ENCODE measurements around the gene TENT5C.

Gene TENT5C

DNA sequence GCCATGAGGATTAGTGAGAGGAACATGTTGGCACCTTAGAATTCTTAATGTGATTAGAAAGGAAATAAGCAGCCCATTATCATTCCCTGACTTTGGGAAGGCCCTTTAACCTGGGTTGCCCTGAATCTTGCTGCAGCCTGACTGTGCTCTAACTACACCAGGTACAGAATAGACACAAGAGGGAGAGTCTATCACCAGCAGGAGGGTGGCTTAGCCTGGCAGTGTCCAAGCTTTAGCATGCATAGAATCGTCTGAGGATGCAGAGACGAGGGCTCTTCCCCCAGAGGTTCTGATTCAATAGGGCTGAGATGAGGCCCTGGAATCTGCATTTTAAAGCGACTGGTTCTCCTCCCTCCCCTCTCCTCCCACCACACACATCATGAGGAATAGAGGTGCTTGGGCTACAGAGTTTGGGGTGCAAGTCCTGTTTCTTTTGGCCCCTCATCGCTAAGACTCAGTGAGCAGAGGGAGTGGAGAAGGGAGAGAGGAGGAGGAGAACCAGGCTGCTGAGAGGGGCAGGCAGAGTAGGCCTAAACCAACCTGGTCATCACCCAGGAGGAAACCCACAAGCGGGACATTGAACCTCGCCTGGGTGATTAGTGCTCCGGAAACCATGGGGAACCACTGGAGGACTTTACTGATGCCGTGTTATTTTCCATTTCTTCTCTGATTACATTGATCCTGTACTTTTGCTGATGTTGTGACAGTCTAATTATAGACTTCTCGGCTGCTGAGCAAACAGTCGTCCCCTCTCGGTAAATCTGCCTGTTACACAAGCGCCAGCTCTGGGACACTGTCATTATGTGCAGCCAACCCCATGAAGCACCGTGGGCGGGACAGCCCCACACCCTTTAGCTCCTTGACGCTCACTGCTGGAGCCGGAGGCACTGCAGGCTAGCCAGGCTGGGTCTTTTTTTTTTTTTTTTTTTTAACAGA lies 6.3 kb upstream of the TENT5C start:
- H3K36me3 ChIP-seq (ENCODE audit: insufficient read depth), result no peaks in the 10 kb centered on the region
- TF ChIP-seq, protein P1, sequence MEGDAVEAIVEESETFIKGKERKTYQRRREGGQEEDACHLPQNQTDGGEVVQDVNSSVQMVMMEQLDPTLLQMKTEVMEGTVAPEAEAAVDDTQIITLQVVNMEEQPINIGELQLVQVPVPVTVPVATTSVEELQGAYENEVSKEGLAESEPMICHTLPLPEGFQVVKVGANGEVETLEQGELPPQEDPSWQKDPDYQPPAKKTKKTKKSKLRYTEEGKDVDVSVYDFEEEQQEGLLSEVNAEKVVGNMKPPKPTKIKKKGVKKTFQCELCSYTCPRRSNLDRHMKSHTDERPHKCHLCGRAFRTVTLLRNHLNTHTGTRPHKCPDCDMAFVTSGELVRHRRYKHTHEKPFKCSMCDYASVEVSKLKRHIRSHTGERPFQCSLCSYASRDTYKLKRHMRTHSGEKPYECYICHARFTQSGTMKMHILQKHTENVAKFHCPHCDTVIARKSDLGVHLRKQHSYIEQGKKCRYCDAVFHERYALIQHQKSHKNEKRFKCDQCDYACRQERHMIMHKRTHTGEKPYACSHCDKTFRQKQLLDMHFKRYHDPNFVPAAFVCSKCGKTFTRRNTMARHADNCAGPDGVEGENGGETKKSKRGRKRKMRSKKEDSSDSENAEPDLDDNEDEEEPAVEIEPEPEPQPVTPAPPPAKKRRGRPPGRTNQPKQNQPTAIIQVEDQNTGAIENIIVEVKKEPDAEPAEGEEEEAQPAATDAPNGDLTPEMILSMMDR (conservative IDR thresholded peaks at IDR 0.05; ENCODE audit: low read depth, low read length), result no peak
- H3K4me3 ChIP-seq (IDR thresholded peaks at IDR 0.05; ENCODE audit: insufficient read depth, low read depth, low read length), result no peak overlapping the region
- H3K4me2 ChIP-seq, result no peak overlapping the region
- H3K9ac ChIP-seq, result no peak overlapping the region
- no peak overlapping the region for H3K27ac ChIP-seq
- no peaks in the 10 kb centered on the region for H3K79me2 ChIP-seq (ENCODE audit: insufficient read depth, low read depth)
- no peaks in the 10 kb centered on the region for H4K20me1 ChIP-seq (ENCODE audit: insufficient read depth)
- no peak overlapping the region for H2AFZ ChIP-seq (ENCODE audit: low read depth)
- H3K4me1 ChIP-seq (ENCODE audit: low read depth, poor library complexity, severe bottlenecking), result no peaks in the 10 kb centered on the region
- H3K27me3 ChIP-seq (ENCODE audit: insufficient read depth, low read depth), result no peaks in the 10 kb centered on the region

DNA sequence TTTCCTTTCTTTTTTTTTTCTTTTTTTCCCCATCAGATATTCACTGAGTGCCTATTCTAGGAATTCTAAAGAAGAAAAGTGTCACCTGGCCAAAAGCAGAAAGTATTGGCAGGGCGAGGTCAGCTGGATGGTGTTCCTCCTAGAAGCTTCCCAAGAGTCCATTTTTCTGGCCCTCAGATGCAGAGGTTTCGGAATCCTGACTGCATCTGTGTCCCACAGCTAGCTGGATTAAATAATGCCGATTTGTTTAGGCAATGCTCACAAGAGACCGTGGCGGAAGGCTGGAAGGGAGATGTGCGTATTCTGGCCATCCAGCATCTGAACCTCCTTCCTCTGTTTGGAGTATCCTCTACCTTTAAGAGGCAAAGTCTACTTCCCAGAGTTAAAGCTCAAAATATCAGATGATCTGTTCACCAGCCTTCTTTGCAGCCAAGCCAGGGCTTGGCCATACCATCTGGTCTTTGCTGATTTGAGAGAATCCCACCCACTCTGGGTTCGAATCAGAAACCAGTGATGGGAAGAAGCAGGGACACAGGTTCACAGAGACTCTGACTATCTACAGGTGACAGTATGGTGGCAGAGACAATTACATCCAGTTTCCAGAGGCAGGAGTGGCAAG lies 5.4 kb upstream of the TENT5C start:
- Histone ChIP-seq H3K9ac (no peak overlapping the region), H3K27me3 (ENCODE audit: insufficient read depth, low read depth) (no peaks in the 10 kb centered on the region), H3K4me1 (ENCODE audit: low read depth, poor library complexity, severe bottlenecking) (no peaks in the 10 kb centered on the region), H3K4me2 (no peak overlapping the region), H3K36me3 (ENCODE audit: insufficient read depth) (no peaks in the 10 kb centered on the region), H3K27ac (no peak overlapping the region), H4K20me1 (ENCODE audit: insufficient read depth) (no peaks in the 10 kb centered on the region), H3K4me3 (IDR thresholded peaks at IDR 0.05; ENCODE audit: insufficient read depth, low read depth, low read length) (no peak overlapping the region), H2AFZ (ENCODE audit: low read depth) (no peak overlapping the region), H3K79me2 (ENCODE audit: insufficient read depth, low read depth) (no peaks in the 10 kb centered on the region)
- TF ChIP-seq, protein P1 (conservative IDR thresholded peaks at IDR 0.05; ENCODE audit: low read depth, low read length), result no peak

DNA sequence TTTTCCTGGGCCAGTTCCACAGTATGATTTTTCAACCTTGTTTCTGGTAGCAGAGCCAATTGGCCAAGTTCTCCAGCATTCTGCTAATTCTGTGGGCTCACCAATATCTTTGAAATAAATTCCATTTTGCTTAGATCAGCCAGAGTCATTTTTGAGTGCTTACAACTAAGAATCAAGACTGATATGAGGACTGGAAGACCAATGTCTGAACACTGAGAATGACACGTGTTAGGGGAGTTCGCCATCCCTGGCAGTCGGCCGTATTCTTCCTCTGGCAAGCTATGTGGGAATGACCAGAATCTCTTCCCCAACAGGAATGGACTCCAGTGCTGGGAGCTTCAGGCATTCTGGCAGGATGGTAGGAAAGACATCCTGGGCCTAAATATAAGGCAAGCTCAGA lies 4.9 kb upstream of the TENT5C start:
- Histone ChIP-seq H3K4me2 (no peak overlapping the region), H4K20me1 (ENCODE audit: insufficient read depth) (no peaks in the 10 kb centered on the region), H3K4me1 (ENCODE audit: low read depth, poor library complexity, severe bottlenecking) (no peaks in the 10 kb centered on the region), H3K36me3 (ENCODE audit: insufficient read depth) (no peaks in the 10 kb centered on the region), H3K9ac (no peak overlapping the region), H3K27ac (no peak overlapping the region), H3K27me3 (ENCODE audit: insufficient read depth, low read depth) (no peaks in the 10 kb centered on the region), H3K4me3 (IDR thresholded peaks at IDR 0.05; ENCODE audit: insufficient read depth, low read depth, low read length) (no peak overlapping the region), H2AFZ (ENCODE audit: low read depth) (no peak overlapping the region), H3K79me2 (ENCODE audit: insufficient read depth, low read depth) (no peaks in the 10 kb centered on the region)
- TF ChIP-seq, protein P1 (conservative IDR thresholded peaks at IDR 0.05; ENCODE audit: low read depth, low read length), result no peak

DNA sequence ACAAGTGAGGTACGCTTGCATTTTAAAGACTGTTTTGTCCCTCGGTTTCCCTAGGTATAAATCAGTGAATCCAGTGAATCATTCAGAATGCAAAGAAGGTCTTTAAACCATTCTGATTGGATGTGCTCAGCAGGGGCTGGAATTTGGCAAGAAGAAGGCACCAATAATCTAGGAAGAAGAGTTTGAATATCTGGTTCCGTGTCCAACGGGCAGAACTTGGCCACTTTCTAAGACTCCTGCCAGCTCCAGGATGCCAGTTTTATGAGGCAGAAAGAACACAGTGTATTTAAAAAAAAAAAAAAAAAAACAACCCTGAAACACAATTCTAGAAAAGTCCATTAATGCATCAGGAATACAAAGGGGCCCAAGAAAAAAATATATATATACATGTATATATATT lies 3.0 kb upstream of the TENT5C start:
- Histone ChIP-seq H3K79me2 (ENCODE audit: insufficient read depth, low read depth) (peaks cover 14% of the 10 kb centered on the region; the same call in 1 of the 2 replicates), H3K4me2 (no peak overlapping the region), H4K20me1 (ENCODE audit: insufficient read depth) (no peaks in the 10 kb centered on the region), H2AFZ (ENCODE audit: low read depth) (no peak overlapping the region), H3K4me3 (IDR thresholded peaks at IDR 0.05; ENCODE audit: insufficient read depth, low read depth, low read length) (no peak overlapping the region), H3K36me3 (ENCODE audit: insufficient read depth) (no peaks in the 10 kb centered on the region), H3K4me1 (ENCODE audit: low read depth, poor library complexity, severe bottlenecking) (no peaks in the 10 kb centered on the region), H3K9ac (no peak overlapping the region), H3K27ac (no peak overlapping the region), H3K27me3 (ENCODE audit: insufficient read depth, low read depth) (no peaks in the 10 kb centered on the region)
- TF ChIP-seq, protein P1 (conservative IDR thresholded peaks at IDR 0.05; ENCODE audit: low read depth, low read length), result no peak

Data from KMS-11 (cell line).